Fibroblast of mammary gland (primary cell): ENCODE results near the gene GIGYF2.

Experiments
- DNase-seq: peaks from one replicate; pipeline ENCODE4 v3.0.0-alpha.2; 2010; ENCODE audit warnings: low read depth
- H3K4me3 ChIP-seq: 2 replicates; pipeline ENCODE4 v1.5.1; 2011; ENCODE audit warnings: low read depth, mild to moderate bottlenecking, low read length, moderate library complexity; ENCODE audit not compliant: control insufficient read depth
- CTCF ChIP-seq: conservative IDR thresholded peaks from 2 replicates; pipeline ENCODE4 v1.5.1; 2011; ENCODE audit warnings: low read depth, low read length, inconsistent platforms; ENCODE audit not compliant: control insufficient read depth, insufficient read depth

The GIGYF2 gene

DNA sequence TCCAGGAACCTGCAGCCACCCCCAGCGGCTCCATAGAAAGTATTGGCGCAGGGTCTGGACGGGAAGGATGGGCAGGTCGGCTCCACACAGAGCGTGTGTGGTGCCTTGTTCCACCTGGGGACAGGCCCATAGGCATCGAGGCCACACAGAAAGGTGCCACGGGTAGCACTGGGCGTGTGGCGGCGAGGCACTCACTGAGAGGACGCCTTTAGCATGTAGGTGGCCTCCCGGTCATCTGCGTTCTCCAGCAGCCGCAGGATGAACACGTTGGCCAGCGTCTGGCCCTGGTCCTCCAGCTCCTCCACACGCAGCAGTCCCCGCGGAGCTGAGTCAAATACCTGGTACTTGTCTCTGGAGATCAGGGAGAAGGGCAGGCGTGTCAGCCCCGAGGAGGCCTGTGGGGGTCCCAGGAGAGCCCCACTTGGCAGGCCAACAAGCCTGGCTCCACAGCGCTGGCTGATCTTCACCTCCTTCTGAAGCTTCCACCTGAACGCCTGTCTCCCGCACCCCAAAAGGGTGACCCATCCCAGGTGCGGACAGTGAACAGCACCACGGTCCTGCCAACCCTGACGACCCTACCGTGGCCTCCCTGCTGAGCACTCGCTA lies 186.1 kb downstream of the GIGYF2 start:
- no peak for TF ChIP-seq CTCF
- H3K4me3 ChIP-seq: no peak overlapping the region
- no peak for DNase-seq

GRCh38 chr2:232884001-232884421 lies 186.9 kb downstream of the GIGYF2 start:
- no peak overlapping the region for H3K4me3 ChIP-seq
- TF ChIP-seq CTCF: no peak
- DNase-seq: no peak

- no peak for TF ChIP-seq CTCF
- DNase-seq: no peak
- no peak overlapping the region for H3K4me3 ChIP-seq
These were observed 187.6 kb downstream of the GIGYF2 start for GRCh38 chr2:232884549-232885263.

DNA sequence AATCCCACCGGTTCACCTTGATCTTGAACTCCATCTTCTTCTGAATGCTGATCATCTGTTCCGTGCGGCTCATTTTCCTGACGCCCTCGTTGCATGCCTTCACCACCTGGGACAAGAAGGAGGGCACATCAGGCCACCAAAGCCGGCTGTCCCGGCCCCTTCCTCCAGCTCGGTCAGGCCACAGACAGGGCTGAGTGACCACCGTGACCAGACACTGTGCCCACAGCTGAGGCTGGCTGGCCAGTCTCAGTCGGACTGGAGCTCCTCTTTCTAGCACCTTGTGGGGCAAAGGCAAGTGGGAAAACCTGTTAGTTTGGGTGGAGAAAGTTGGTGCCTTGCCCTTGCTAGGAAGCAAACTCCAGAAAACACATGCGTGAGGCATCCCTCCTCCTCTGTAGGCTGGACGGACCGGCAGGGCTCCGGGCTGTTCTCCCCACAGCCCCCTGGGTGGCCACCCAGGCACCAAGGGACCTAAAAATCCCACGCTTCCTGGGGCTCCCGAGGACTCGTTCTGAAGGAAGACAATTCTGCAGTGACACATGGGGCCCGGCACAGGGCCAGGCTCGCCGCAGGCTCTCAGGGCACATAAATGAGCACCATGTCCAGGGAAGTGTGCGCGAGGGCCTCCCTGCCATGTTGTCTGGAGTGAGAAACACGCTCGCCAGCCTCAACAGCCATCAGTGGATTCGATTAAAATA lies 188.3 kb downstream of the GIGYF2 start:
- no peak for TF ChIP-seq CTCF
- no peak for DNase-seq
- H3K4me3 ChIP-seq: no peak overlapping the region

- DNase-seq: no peak
- no peak overlapping the region for H3K4me3 ChIP-seq
- no peak for TF ChIP-seq CTCF
These were observed 189.0 kb downstream of the GIGYF2 start for GRCh38 chr2:232886176-232886575.

GRCh38 chr2:232886632-232887031 lies 189.5 kb downstream of the GIGYF2 start:
- TF ChIP-seq CTCF: no peak

More at GRCh38 chr2:232886632-232887031, 189.5 kb downstream of the GIGYF2 start:
- no peak overlapping the region for H3K4me3 ChIP-seq
- DNase-seq: no peak
